ENCODE measurements around the gene DNM1. TPM values are rescaled to one million over a fixed set of nuclear protein-coding genes. Genes with fewer than 3 reads are reported as not detected.

Gene DNM1
- total RNA-seq, 6 donors from 2014 or later, result 1.4 to 17.8 (median 7.9) TPM

DNA sequence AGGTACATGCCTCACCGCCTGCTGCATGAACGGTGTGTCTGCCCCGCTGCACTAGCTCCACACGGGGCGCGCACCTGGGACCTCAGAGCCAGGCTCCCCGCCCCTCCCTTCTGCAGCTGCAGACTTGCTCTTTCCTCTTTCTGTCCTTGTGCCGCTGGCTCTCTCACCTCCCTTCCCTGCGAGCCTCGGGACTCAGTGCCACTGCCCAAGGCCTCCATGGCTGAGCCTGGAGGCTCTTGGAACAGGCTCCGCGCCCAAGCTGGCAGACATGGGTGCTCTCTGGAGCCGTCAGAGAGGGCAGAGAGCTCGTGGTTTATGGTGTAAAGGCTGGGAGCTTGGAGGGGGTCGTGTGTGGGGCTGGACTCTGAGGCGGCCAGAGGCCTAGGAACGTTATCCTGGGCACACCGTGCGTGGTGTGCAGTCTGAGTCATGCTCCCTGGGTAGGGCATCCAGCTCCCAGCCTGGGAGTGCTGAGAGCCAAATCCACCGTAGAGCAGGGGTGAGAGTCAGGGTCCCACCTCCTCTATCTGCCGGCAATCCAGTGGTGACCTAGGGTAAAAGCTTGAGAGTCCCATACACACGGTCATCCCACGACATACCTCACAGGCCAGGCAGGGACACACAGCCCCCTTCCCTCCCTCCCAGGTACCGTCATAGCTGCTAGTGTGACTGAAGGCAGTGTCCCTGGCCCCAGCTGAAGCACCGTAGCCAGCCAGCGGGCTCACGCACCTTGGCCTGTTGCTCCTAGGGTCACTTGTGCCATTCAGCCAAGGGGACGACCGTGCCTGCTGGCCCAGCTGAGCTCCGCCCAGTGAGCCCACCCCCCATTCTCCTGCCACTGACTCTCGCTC lies 50.2 kb downstream of the DNM1 start:
- TF ChIP-seq, protein P1, sequence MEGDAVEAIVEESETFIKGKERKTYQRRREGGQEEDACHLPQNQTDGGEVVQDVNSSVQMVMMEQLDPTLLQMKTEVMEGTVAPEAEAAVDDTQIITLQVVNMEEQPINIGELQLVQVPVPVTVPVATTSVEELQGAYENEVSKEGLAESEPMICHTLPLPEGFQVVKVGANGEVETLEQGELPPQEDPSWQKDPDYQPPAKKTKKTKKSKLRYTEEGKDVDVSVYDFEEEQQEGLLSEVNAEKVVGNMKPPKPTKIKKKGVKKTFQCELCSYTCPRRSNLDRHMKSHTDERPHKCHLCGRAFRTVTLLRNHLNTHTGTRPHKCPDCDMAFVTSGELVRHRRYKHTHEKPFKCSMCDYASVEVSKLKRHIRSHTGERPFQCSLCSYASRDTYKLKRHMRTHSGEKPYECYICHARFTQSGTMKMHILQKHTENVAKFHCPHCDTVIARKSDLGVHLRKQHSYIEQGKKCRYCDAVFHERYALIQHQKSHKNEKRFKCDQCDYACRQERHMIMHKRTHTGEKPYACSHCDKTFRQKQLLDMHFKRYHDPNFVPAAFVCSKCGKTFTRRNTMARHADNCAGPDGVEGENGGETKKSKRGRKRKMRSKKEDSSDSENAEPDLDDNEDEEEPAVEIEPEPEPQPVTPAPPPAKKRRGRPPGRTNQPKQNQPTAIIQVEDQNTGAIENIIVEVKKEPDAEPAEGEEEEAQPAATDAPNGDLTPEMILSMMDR (IDR thresholded peaks at IDR 0.05), result no peak
- TF ChIP-seq EP300 (IDR thresholded peaks at IDR 0.05), result no peak
- TF ChIP-seq POLR2A (IDR thresholded peaks at IDR 0.05), result no peak
- no peak for TF ChIP-seq POLR2AphosphoS5 (IDR thresholded peaks at IDR 0.05)
- H3K36me3 ChIP-seq, result peaks cover 9 to 28% (median 23%) of the 10 kb centered on the region in 4 donors
- H3K4me1 ChIP-seq, result peaks cover 11 to 17% (median 14%) of the 10 kb centered on the region in 4 donors
- DNase-seq, result peak in 1 of 2 donors; percentile 69
- H3K27ac ChIP-seq, result no peak overlapping the region
- no peaks in the 10 kb centered on the region for H3K9me3 ChIP-seq
- 87 to 92% methylated on average over 11 to 30 of the region's 31 CpGs for WGBS, 2 donors
- no peak overlapping the region for H3K4me3 ChIP-seq
- no peaks in the 10 kb centered on the region for H3K27me3 ChIP-seq
- ATAC-seq (ENCODE audit: low FRiP score in 2 of 2), result no peak

DNA sequence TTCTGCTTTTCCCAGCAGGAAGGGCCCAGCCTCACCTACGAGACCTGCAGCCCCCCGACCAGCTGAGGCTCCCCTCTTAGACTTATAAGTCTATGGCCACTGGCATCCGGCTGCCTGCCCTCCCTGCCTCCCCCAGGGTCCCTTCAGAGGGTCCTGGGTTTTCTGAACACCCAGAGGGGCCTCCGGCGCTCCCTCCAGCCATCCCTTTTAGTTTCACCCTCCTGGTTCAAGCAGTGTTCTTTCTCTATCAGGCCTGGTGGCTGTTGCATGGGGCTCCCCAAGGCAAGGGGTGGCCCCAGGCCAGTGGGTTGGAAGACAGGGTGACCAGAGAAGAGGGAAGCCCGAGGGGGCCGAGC lies 50.8 kb downstream of the DNM1 start:
- ATAC-seq (ENCODE audit: low FRiP score in 2 of 2), result no peak
- H3K4me1 ChIP-seq, result peaks cover 11 to 17% (median 14%) of the 10 kb centered on the region in 4 donors
- TF ChIP-seq POLR2A (IDR thresholded peaks at IDR 0.05) (no peak), POLR2AphosphoS5 (IDR thresholded peaks at IDR 0.05) (no peak)
- H3K4me3 ChIP-seq, result no peak overlapping the region
- no peak for DNase-seq
- H3K27ac ChIP-seq, result no peak overlapping the region
- H3K27me3 ChIP-seq, result no peaks in the 10 kb centered on the region
- peaks cover 15 to 34% (median 29%) of the 10 kb centered on the region in 4 donors for H3K36me3 ChIP-seq
- H3K9me3 ChIP-seq, result no peaks in the 10 kb centered on the region
- WGBS, 2 donors, result 83 to 86% methylated on average over 7 of the region's 7 CpGs

DNA sequence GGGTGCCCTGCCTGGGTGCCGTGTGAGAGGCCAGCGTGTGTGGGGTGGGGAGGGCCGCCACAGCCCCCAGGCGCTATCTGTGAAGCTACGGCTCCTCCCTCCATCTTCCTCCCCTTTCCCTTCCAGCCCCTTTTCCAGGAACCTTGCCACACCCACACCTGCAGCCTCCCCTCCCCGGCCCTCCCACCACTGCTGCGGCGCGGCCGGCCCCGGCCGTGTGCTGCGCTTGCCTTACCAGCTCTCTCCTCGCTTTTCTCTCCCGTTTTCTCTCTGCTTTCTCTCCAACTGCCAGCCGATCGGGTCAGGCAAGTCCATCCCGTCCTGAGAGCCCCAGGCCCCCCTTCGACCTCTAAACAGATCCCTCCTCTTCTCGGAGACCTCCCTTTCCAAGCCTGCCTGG lies 51.2 kb downstream of the DNM1 start:
- no peak for ATAC-seq (ENCODE audit: low FRiP score in 2 of 2)
- 85 to 91% methylated on average over 18 of the region's 20 CpGs for WGBS, 2 donors
- Histone ChIP-seq H3K9me3 (no peaks in the 10 kb centered on the region), H3K27me3 (no peaks in the 10 kb centered on the region), H3K36me3 (peaks cover 19 to 38% (median 33%) of the 10 kb centered on the region in 4 donors), H3K27ac (no peak overlapping the region), H3K4me1 (peaks cover 11 to 17% (median 14%) of the 10 kb centered on the region in 4 donors), H3K4me3 (no peak overlapping the region)
- no peak for DNase-seq
- TF ChIP-seq, protein P1 (IDR thresholded peaks at IDR 0.05), result no peak
- TF ChIP-seq POLR2AphosphoS5 (IDR thresholded peaks at IDR 0.05), result no peak
- TF ChIP-seq POLR2A (IDR thresholded peaks at IDR 0.05), result no peak
- no peak for TF ChIP-seq EP300 (IDR thresholded peaks at IDR 0.05)

DNA sequence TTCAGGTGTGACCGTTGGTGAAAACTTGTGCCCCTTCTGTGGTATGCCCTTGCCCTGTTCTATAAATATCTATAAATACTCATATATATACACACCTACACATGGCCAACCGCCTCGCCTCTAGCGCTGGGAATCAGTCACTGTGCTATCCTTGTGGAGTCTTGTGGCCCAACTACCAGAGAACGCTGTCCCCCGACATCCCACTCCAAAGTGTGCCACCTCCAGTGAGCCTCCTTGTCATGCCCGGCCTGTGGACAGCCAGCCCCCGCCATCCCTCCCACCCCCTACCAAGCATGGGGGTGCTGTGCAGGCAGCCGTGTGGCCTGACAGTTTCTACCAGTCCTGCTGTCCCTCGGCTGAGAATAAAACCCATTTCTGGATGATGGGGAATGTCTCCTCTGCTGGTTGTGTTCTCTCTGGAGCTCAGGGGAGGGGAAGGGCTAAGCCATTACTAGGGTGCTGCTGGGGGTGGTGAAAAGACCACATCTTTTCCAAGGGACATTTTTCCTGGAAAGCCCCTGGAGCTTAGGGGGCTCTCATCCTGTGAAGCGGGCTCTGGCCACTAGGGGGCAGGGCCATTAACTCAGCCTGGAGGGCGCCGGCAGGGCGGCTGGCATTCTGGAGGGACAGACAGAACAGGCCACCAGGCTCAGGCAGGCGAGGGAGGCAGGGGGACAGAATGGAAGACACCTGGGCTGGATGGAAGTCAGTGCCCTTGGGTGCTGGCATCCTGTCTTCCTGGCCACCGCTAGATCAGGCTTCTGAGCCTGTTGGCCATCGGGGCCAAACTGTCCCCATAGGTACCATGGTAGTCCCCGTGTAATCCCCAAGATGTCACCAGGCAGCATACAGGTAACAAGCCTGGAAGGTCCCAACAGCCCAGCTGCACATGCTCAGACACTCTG lies 51.9 kb downstream of the DNM1 start:
- DNase-seq (peak; percentile 48 to 88), ATAC-seq (ENCODE audit: low FRiP score in 2 of 2) (peak; percentile 44 to 64)
- peaks cover 11 to 13% (median 12%) of the 10 kb centered on the region in 4 donors for H3K4me1 ChIP-seq
- TF ChIP-seq, protein P1 (IDR thresholded peaks at IDR 0.05), result peak; percentile 68 to 88 (median 78)
- TF ChIP-seq EP300 (IDR thresholded peaks at IDR 0.05) (no peak), POLR2A (IDR thresholded peaks at IDR 0.05) (no peak)
- H3K27me3 ChIP-seq, result no peaks in the 10 kb centered on the region
- H3K4me3 ChIP-seq, result no peak overlapping the region
- no peaks in the 10 kb centered on the region for H3K9me3 ChIP-seq
- H3K27ac ChIP-seq, result no peak overlapping the region
- 68 to 76% methylated on average over 12 to 18 of the region's 18 CpGs for WGBS, 2 donors
- peaks cover 24 to 46% (median 41%) of the 10 kb centered on the region in 4 donors for H3K36me3 ChIP-seq
